ENCODE measurements around the gene NEMP2. TPM values are rescaled to one million over a fixed set of nuclear protein-coding genes. Genes with fewer than 3 reads are reported as not detected.

Gene NEMP2
- total and polyA plus RNA-seq, 4 donors: 0.67 to 6.1 (median 2.8) TPM

- TF ChIP-seq SP1 (IDR thresholded peaks at IDR 0.05) (no peak), REST (IDR thresholded peaks at IDR 0.05) (no peak), MAX (IDR thresholded peaks at IDR 0.05) (no peak), ZBTB33 (IDR thresholded peaks at IDR 0.05) (no peak), RAD21 (IDR thresholded peaks at IDR 0.05) (no peak), ATF3 (IDR thresholded peaks at IDR 0.05) (no peak), EGR1 (IDR thresholded peaks at IDR 0.05; ENCODE audit: low read depth in 2 of 2) (no peak), GABPA (IDR thresholded peaks at IDR 0.05 in 1 of 2, conservative IDR thresholded peaks at IDR 0.05 in 1 of 2) (no peak), NR2F2 (IDR thresholded peaks at IDR 0.05) (no peak), CTCF (IDR thresholded peaks at IDR 0.05; ENCODE audit: low read depth, low read length, missing input control) (no peak), FOXA2 (IDR thresholded peaks at IDR 0.05) (no peak)
- no peaks in the 10 kb centered on the region for H3K9me3 ChIP-seq (ENCODE audit: control insufficient read depth in 4 of 4, low read length in 3 of 4)
- H3K27ac ChIP-seq (ENCODE audit: low read depth in 1 of 2, low read length in 2 of 2): no peak overlapping the region
- H3K9ac ChIP-seq (ENCODE audit: low read depth in 1 of 2, low read length in 2 of 2): no peak overlapping the region
- no peaks in the 10 kb centered on the region for H3K27me3 ChIP-seq (ENCODE audit: control insufficient read depth in 4 of 4, insufficient read depth in 4 of 4, low read length in 3 of 4)
- no peak for DNase-seq (ENCODE audit: low spot score)
- H3K4me3 ChIP-seq (ENCODE audit: low read depth in 1 of 3, low read length in 3 of 3): no peak overlapping the region
- no peaks in the 10 kb centered on the region for H3K4me1 ChIP-seq (ENCODE audit: control insufficient read depth in 4 of 4, insufficient read depth in 4 of 4, low read length in 3 of 4)
- WGBS: 96% methylated on average over 4 of the region's 4 CpGs
- H3K36me3 ChIP-seq (ENCODE audit: control insufficient read depth in 4 of 4, insufficient read depth in 3 of 4, low read depth in 1 of 4, low read length in 3 of 4): peaks cover 0 to 5% (median 4%) of the 10 kb centered on the region in 4 donors
Observed at GRCh38 chr2:190489475-190489874, 45.0 kb downstream of the NEMP2 start.

- DNase-seq (ENCODE audit: low spot score): no peak
- peaks cover 0 to 5% (median 4%) of the 10 kb centered on the region in 4 donors for H3K36me3 ChIP-seq (ENCODE audit: control insufficient read depth in 4 of 4, insufficient read depth in 3 of 4, low read depth in 1 of 4, low read length in 3 of 4)
- no peaks in the 10 kb centered on the region for H3K27me3 ChIP-seq (ENCODE audit: control insufficient read depth in 4 of 4, insufficient read depth in 4 of 4, low read length in 3 of 4)
- no peak overlapping the region for H3K4me3 ChIP-seq (ENCODE audit: low read depth in 1 of 3, low read length in 3 of 3)
- H3K27ac ChIP-seq (ENCODE audit: low read depth in 1 of 2, low read length in 2 of 2): no peak overlapping the region
- no peak overlapping the region for H3K9ac ChIP-seq (ENCODE audit: low read depth in 1 of 2, low read length in 2 of 2)
- no peaks in the 10 kb centered on the region for H3K4me1 ChIP-seq (ENCODE audit: control insufficient read depth in 4 of 4, insufficient read depth in 4 of 4, low read length in 3 of 4)
- no peaks in the 10 kb centered on the region for H3K9me3 ChIP-seq (ENCODE audit: control insufficient read depth in 4 of 4, low read length in 3 of 4)
- 98% methylated on average over 6 of the region's 6 CpGs for WGBS
- TF ChIP-seq HNF4A (conservative IDR thresholded peaks at IDR 0.05) (no peak), EGR1 (IDR thresholded peaks at IDR 0.05; ENCODE audit: low read depth in 2 of 2) (no peak), ATF3 (IDR thresholded peaks at IDR 0.05) (no peak), RXRA (IDR thresholded peaks at IDR 0.05) (no peak), TAF1 (conservative IDR thresholded peaks at IDR 0.05) (no peak), YY1 (IDR thresholded peaks at IDR 0.05) (no peak), NR2F2 (IDR thresholded peaks at IDR 0.05) (no peak), SP1 (IDR thresholded peaks at IDR 0.05) (no peak), ZBTB33 (IDR thresholded peaks at IDR 0.05) (no peak), RAD21 (IDR thresholded peaks at IDR 0.05) (no peak), REST (IDR thresholded peaks at IDR 0.05) (no peak), MAX (IDR thresholded peaks at IDR 0.05) (no peak)
Observed at GRCh38 chr2:190488516-190489233, 45.8 kb downstream of the NEMP2 start.
